Frontal cortex (tissue), 4 donors: Measurements from ENCODE around the gene PIK3R6. TPM values are rescaled to one million over a fixed set of nuclear protein-coding genes. Genes with fewer than 3 reads are reported as not detected.
"Not testable (repeated sequence)": the region's sequence is repeated elsewhere in the genome, so short reads cannot be mapped to it uniquely, and the experiment has no call there.

Source experiments
- DNase-seq, 2 donors: peaks; one replicate each; pipeline ENCODE4 v3.0.0; 2012; ENCODE audit warnings: low spot score in 2 of 2
- FAIRE-seq: peaks from 2 replicates; lab custom pipeline; 2012; peaks lifted over from hg19 to GRCh38; lab: Jason Lieb, UNC
- total RNA-seq: library from RNA; depleted of rRNA; stranded (reverse); fragments of >200 nt; gene quantifications from one replicate; pipeline ENCODE4 v1.2.3, GENCODE V29; 2014
- donor health status: control.
- donor health status: control.
- donor health status: control.

Gene PIK3R6
- total RNA-seq, 1 donor from 2014 or later = under 0.01 TPM

- DNase-seq = no peak
- no peak for FAIRE-seq
Observed at GRCh38 chr17:8832711-8833352, 34.6 kb downstream of the PIK3R6 start.

GRCh38 chr17:8831234-8831849, 36.1 kb downstream of the PIK3R6 start:
- FAIRE-seq (no peak), DNase-seq (no peak)

GRCh38 chr17:8830141-8830540, 37.3 kb downstream of the PIK3R6 start:
- no peak for FAIRE-seq
- no peak for DNase-seq

GRCh38 chr17:8829036-8829941, 38.2 kb downstream of the PIK3R6 start:
- FAIRE-seq (no peak), DNase-seq (no peak)

- FAIRE-seq (no peak), DNase-seq (no peak)
Observed at GRCh38 chr17:8828517-8828875, 39.0 kb downstream of the PIK3R6 start.

- no peak for DNase-seq
- no peak for FAIRE-seq
Observed at GRCh38 chr17:8826808-8827435, 40.6 kb downstream of the PIK3R6 start.

- FAIRE-seq (no peak), DNase-seq (no peak)
Observed at GRCh38 chr17:8825802-8826201, 41.7 kb downstream of the PIK3R6 start.

GRCh38 chr17:8823279-8823678, 44.2 kb downstream of the PIK3R6 start:
- DNase-seq (no peak), FAIRE-seq (no peak)

- no peak for FAIRE-seq
Observed at GRCh38 chr17:8822401-8823035, 45.0 kb downstream of the PIK3R6 start.

GRCh38 chr17:8821446-8822105, 45.9 kb downstream of the PIK3R6 start:
- DNase-seq = no peak
- no peak for FAIRE-seq

More at GRCh38 chr17:8822401-8823035, 45.0 kb downstream of the PIK3R6 start:
- DNase-seq = no peak

GRCh38 chr17:8820311-8821010, 47.0 kb downstream of the PIK3R6 start:
- no peak for FAIRE-seq
- DNase-seq = no peak

- no peak for FAIRE-seq
- no peak for DNase-seq
Observed at GRCh38 chr17:8818654-8819330, 48.7 kb downstream of the PIK3R6 start.

- DNase-seq (no peak), FAIRE-seq (no peak)
Observed at GRCh38 chr17:8818047-8818446, 49.4 kb downstream of the PIK3R6 start.

GRCh38 chr17:8806926-8807550, 60.4 kb downstream of the PIK3R6 start:
- DNase-seq (no peak), FAIRE-seq (no peak)

- no peak for FAIRE-seq
- DNase-seq = no peak
Observed at GRCh38 chr17:8806253-8806925, 61.1 kb downstream of the PIK3R6 start.

GRCh38 chr17:8805396-8805795, 62.1 kb downstream of the PIK3R6 start:
- not testable (repeated sequence) for DNase-seq, FAIRE-seq
